GM18873 (cell line): Measurements from ENCODE around the gene UPK1B.
"Not testable (repeated sequence)": the region's sequence is repeated elsewhere in the genome, so short reads cannot be mapped to it uniquely, and the experiment has no call there.

ENCODE experiments used
- ATAC-seq: cut with Tn5 transposase; IDR thresholded peaks from one replicate; pipeline ENCODE4 v1.9.1; 2021; ENCODE audit warnings: mild to moderate bottlenecking, moderate library complexity, moderate number of reproducible peaks; ENCODE audit not compliant: unreplicated experiment, low FRiP score

The UPK1B gene

GRCh38 chr3:119243058-119243529 lies 69.7 kb downstream of the UPK1B start:
- ATAC-seq, result not testable (repeated sequence)

DNA sequence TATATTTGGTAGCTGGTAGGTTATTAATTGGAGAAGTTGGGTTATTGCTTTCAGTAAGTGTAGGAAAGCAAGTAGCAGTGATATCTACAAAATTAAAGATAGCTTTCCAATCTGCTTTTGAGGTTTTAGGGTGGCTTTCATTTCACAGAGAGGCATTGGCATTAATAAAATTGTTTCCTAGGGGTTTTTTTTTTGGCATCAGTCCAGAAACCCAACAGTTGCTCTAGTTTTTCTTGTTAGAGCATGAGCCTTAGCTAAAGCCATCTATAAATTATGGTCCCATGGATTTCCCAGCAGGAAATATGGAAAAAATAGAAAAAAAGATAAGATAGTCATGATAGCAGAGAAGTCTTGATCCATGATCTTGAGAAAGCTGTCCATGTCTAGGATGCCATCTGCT lies 70.3 kb downstream of the UPK1B start:
- ATAC-seq, result no peak

DNA sequence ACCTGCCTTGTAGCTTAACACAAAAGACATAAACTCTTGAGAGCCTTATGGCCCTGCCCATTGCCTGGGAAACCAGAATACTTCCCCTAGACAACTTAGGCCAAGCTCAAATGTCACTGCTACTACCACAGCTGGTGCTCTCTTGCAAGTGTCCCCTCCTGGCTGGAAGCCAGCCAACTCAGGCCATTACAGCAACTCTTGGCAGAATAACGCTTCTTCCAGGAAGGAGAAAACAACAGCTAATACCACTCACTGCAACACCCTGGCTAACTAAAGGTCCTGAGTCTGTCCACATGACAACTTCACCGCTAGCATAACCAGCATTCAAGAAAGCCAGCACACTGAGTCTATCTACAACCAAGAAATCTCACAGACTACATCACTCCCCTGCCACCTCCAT lies 72.4 kb downstream of the UPK1B start:
- ATAC-seq, result no peak
